Omental fat pad (tissue), 4 donors: ENCODE results near the gene P4HA2. TPM values are rescaled to one million over a fixed set of nuclear protein-coding genes. Genes with fewer than 3 reads are reported as not detected.

Experiments used
- ATAC-seq: fragments of 150-250 bp; one replicate; pipeline ENCODE4 v1.9.1; 2016; ENCODE audit warnings: mild to moderate bottlenecking, moderate library complexity; ENCODE audit not compliant: low FRiP score
- DNase-seq: peaks from one replicate; pipeline ENCODE4 v3.0.0-alpha.2; 2019; ENCODE audit warnings: low spot score
- CTCF ChIP-seq, 3 donors: fragments of 450-650 bp; IDR thresholded peaks; one replicate each; pipeline ENCODE4 v1.5.1; 2016 to 2017; ENCODE audit warnings: antibody characterized with exemption in 3 of 3, mild to moderate bottlenecking in 3 of 3, moderate library complexity in 2 of 3
- total RNA-seq, 4 donors: library from RNA; depleted of rRNA; stranded (reverse); fragments of >200 nt; gene quantifications; one replicate each; pipeline ENCODE4 v1.1.0, GENCODE V29; 2016

The P4HA2 gene
- total RNA-seq, 4 donors from 2014 or later = 15.8 to 37.7 (median 25.6) TPM

- ATAC-seq (no peak), DNase-seq (no peak)
- no peak for TF ChIP-seq CTCF (IDR thresholded peaks at IDR 0.05)
These were observed 39.6 kb upstream of the P4HA2 start for GRCh38 chr5:132267166-132267739.

GRCh38 chr5:132266836-132267160, 39.1 kb upstream of the P4HA2 start:
- ATAC-seq = no peak
- no peak for DNase-seq

GRCh38 chr5:132266031-132266835, 38.6 kb upstream of the P4HA2 start:
- ATAC-seq (no peak), DNase-seq (no peak)
- TF ChIP-seq CTCF (IDR thresholded peaks at IDR 0.05) = no peak

More at GRCh38 chr5:132266836-132267160, 39.1 kb upstream of the P4HA2 start:
- no peak for TF ChIP-seq CTCF (IDR thresholded peaks at IDR 0.05)

GRCh38 chr5:132265336-132266030, 37.8 kb upstream of the P4HA2 start:
- no peak for TF ChIP-seq CTCF (IDR thresholded peaks at IDR 0.05)
- no peak for DNase-seq
- peak; percentile 68 for ATAC-seq

- DNase-seq (no peak), ATAC-seq (no peak)
- TF ChIP-seq CTCF (IDR thresholded peaks at IDR 0.05) = no peak
These were observed 37.1 kb upstream of the P4HA2 start for GRCh38 chr5:132264546-132265335.

- peak; percentile 71 for DNase-seq
- ATAC-seq = peak; percentile 80
- no peak for TF ChIP-seq CTCF (IDR thresholded peaks at IDR 0.05)
These were observed 36.1 kb upstream of the P4HA2 start for GRCh38 chr5:132263548-132264261.
